ENCODE data around the gene FANCM. TPM values are rescaled to one million over a fixed set of nuclear protein-coding genes. Genes with fewer than 3 reads are reported as not detected.
"Not testable (repeated sequence)": the region's sequence is repeated elsewhere in the genome, so short reads cannot be mapped to it uniquely, and the experiment has no call there.

FANCM gene
- polyA plus RNA-seq, 1 donor = 18.9 TPM

GRCh38 chr14:45136399-45136798, 669 bp downstream of the FANCM start:
- no peak for DNase-seq

GRCh38 chr14:45140661-45141187, 5.0 kb downstream of the FANCM start:
- no peak for DNase-seq

GRCh38 chr14:45142083-45142482, 6.4 kb downstream of the FANCM start:
- DNase-seq = not testable (repeated sequence)

- no peak for DNase-seq
Observed at GRCh38 chr14:45144658-45145057, 8.9 kb downstream of the FANCM start.

DNA sequence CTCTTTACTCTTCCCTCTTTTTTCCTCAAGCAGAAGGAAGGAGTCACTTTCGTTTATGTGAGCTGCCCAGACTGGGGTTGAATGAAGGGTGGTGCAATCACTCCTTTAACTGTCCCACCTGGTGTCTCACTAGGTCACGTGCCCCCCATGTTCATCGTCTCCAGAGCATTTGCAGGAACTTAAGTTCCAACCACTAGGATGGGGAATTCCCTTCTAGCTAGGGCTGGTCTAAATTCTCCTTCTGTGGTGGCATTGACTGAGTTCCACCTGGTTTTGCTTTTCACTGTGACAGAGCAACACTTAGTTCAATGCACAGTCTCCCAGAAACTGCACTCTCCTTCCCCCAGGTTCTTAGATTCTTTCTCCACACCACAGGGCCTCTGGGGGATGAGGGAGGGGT, 9.5 kb downstream of the FANCM start:
- DNase-seq = no peak

- DNase-seq = no peak
Observed at GRCh38 chr14:45149602-45150001, 13.9 kb downstream of the FANCM start.

DNA sequence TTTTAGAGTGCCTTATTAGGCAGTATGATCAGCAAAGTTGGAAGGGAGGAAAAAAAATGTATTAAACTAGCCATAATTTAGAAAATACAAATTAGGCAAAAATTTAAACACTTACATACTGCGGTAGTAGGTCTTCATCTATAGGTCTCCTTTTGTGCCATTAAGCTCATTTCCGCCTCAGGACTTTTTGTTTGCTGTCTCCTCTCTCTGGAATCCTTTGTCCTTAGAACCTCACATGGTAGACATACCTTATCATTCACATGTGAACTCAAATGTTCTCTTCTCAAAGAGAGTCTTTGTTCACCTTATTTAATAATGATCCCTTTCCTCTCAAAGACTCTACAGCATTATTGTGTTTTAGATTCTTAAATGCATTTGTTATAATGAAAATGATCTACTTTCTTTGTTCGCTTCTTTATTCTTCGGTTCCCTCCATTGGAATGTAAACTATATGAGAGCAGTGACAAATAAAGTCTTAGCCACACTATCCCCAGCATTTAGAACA, 14.7 kb downstream of the FANCM start:
- no peak for DNase-seq

- DNase-seq = no peak
Observed at GRCh38 chr14:45156067-45156466, 20.3 kb downstream of the FANCM start.

GRCh38 chr14:45169906-45170305, 34.2 kb downstream of the FANCM start:
- no peak for DNase-seq

DNA sequence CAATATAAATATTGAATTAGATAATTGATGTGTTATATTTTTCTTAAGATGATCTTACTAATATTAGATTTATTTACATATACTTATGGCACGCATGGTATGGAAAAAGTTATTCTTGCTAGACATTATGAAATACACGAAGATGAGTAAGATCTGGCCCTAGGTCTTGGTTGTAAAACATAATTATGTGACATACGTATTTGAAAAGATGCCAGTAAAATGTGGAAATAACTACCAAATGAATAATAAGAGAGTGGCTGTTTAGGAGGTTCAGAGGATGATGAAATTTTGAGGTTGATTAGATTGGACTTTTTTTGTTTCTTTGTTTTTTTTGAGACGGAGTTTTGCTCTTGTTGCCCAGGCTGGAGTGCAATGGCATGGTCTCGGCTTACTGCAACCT, 41.3 kb downstream of the FANCM start:
- no peak for DNase-seq

- no peak for DNase-seq
Observed at GRCh38 chr14:45181329-45181728, 45.6 kb downstream of the FANCM start.

DNA sequence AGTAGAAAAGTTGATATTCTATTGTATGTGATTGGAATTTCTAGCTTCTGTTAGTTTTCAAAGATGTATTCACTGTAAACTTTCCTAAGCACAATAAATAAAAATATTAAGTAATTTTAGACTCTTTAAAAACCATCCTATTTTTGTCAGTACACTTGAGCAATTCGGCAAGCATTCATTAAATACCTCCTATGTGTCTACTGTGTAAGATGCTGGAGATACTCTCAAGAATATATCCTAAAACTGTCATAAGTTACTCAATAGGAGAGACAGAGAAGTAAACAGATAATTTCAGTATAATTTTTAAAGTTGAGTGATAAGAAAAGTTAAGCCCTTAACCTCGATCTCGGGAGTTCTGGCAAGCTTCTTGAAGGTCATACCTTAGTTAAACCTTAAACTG, 46.1 kb downstream of the FANCM start:
- no peak for DNase-seq

DNA sequence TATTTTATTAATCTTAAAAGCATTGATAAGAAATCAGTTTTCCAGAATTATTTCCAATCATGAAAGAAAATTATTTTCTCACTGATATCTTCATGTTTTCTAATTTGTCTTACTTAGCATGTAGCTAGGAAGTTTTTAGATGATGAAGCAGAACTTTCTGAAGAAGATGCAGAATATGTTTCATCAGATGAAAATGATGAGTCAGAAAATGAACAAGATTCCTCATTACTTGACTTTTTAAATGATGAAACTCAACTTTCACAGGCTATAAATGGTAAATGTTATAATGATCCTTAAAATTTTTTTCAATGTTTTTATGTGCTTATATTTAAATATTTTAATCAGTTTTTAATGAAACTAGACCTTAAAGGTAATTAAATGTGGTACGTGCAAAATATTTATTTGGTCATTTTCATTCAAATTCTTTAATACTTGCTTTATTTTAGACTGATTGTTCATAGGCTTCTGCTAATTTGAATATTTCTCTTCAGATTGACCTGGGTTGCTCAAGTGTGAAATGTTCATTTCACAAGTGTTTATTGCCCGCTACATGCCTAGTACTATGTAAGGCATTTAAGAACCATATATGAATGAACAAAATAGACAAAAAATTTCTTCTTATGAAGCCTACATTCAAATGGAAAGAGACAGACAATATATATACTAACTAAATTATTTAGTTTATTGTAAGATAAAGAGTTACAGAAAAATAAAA, 49.5 kb downstream of the FANCM start:
- no peak for DNase-seq

DNA sequence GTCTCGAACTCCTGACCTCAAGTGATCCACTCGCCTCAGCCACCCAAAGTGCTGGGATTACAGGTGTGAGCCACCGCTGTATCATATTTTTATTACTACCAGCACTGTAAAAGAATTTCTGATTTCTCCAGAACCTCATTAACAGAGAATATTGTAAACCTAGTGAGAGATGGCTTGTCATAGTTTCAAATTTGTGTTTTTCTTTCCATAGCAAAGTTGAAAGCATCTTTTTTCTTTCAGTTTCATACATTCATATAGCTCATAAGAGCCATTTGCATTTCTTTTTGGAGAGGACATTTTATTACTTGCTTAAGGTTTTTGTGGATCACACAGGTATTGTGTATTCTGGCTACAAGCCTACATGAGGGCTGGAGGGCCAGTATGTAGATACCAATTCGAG, 59.2 kb downstream of the FANCM start:
- DNase-seq = no peak

- no peak for DNase-seq
Observed at GRCh38 chr14:45198551-45198950, 62.8 kb downstream of the FANCM start.

DNA sequence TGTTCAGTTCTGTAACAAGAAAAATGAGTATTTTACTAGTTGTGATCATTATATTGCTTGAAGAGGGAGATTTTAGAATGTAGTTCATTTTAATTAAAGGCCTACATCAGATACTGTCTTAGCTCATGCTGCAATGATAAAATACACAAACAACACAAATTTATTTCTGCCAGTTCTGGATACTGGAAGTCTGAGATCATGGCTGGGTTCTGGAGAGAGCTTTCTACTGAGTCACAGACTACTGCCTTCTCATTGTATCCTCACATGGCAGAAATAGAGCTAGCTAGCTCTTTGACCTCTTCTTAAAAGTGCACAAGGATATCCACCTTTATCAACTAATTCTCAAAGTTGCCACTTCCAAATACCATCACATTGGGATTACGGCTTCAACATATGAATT, 63.5 kb downstream of the FANCM start:
- DNase-seq = no peak

- DNase-seq = no peak
Observed at GRCh38 chr14:45201905-45202304, 66.2 kb downstream of the FANCM start.

- DNase-seq = no peak
Observed at GRCh38 chr14:45204241-45204640, 68.5 kb downstream of the FANCM start.

GRCh38 chr14:45210159-45210558, 74.4 kb downstream of the FANCM start:
- no peak for DNase-seq

DNA sequence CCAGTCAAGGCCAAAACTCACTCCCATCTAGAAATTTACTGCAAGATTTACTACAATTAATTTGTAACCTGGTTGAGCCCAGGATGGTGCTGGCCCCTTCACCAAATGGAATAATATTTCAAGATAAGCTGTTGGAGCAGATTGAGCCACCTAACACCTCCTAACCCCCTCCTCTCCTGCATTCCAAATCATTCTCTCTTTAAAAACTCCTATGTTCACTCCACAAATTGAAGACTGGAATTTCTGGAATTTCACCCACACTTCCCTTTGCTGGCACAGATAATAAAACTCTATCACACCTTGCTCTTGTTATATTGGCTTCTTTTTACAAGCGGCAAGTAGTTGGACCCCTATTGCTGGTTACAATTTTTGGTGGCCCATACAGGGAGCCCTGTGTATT, 75.6 kb downstream of the FANCM start:
- DNase-seq = no peak

DNA sequence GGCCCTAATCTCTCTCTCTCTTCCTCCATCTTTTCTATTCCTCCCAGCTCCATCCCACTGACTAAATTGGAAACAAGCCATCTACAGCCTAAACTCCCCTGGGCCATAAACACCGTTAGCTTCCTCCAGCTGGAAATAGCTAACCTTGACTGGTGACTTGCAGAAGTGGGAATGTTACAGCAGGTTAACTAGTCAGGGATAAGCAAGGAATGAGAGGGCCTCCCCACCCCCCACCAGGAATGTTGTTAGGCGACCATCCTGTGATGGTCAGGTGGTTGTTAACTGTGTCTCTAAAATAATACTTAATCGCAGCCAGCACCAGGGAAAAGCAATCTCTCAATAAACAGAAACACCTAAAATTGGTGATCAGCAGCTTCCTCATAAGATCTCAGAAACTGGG, 76.5 kb downstream of the FANCM start:
- DNase-seq = no peak

GRCh38 chr14:45213716-45214115, 78.0 kb downstream of the FANCM start:
- not testable (repeated sequence) for DNase-seq

- DNase-seq = not testable (repeated sequence)
Observed at GRCh38 chr14:45214341-45214740, 78.6 kb downstream of the FANCM start.

Data from left kidney (tissue), 2 donors.